K562 (cell line): ENCODE measurements around the gene GALNS.

Source experiments
- ADNP ChIP-seq: fragments of 200-800 bp; sonication (Bioruptor generic); IDR thresholded peaks from 2 replicates; pipeline ENCODE4 v1.6.1; 2016; ENCODE audit warnings: missing genetic modification characterization, missing compliant biosample characterization
- BRD4 ChIP-seq: fragments of 200-600 bp; sonication (generic); IDR thresholded peaks from 2 replicates; pipeline ENCODE4 v1.6.1; 2017; ENCODE audit warnings: inconsistent platforms
- FOXK1 ChIP-seq: sonication (generic); formaldehyde crosslinking; IDR thresholded peaks from 2 replicates; pipeline ENCODE4 v1.8.0; 2022; ENCODE audit warnings: missing genetic modification reagents, mild to moderate bottlenecking, borderline replicate concordance
- HDAC2 ChIP-seq: fragments of 450-650 bp; IDR thresholded peaks from 2 replicates; pipeline ENCODE4 v1.6.1; 2016; ENCODE audit warnings: mild to moderate bottlenecking
- HMG20B ChIP-seq: fragments of 250-450 bp; sonication (Bioruptor Pico); IDR thresholded peaks from 2 replicates; pipeline ENCODE4 v1.5.0; 2021; ENCODE audit warnings: mild to moderate bottlenecking
- NR2C1 ChIP-seq, 2 experiments: fragments of 450-650 bp; IDR thresholded peaks; 2 replicates each; pipeline ENCODE4 v1.6.1; 2017; ENCODE audit warnings: mild to moderate bottlenecking in 2 of 2, antibody characterized with exemption in 1 of 2, inconsistent platforms in 1 of 2, missing compliant biosample characterization in 1 of 2, missing genetic modification characterization in 1 of 2
- SMARCA4 ChIP-seq: fragments of 450-650 bp; IDR thresholded peaks from 2 replicates; pipeline ENCODE4 v1.6.1; 2016
- TBP ChIP-seq: optimal IDR thresholded peaks from 2 replicates; pipeline ENCODE3; 2011; ENCODE audit warnings: low read depth, low read length, improper control_type of control experiment
- ZNF766 ChIP-seq: fragments of 200-800 bp; sonication (Bioruptor generic); conservative IDR thresholded peaks from 2 replicates; pipeline ENCODE4 v1.6.1; 2016; ENCODE audit warnings: missing genetic modification characterization, missing compliant biosample characterization
- TF ChIP-seq, protein P1 (sequence below): fragments of 450-650 bp; formaldehyde crosslinking; IDR thresholded peaks from 2 replicates; pipeline ENCODE4 v1.4.0; 2022; ENCODE audit warnings: missing genetic modification characterization
- TF ChIP-seq, protein P2 (sequence below), 3 experiments: IDR thresholded peaks in 2 of 3; conservative IDR thresholded peaks in 1 of 3; 2 replicates each; pipeline ENCODE4 v1.5.1; 2011 to 2012; ENCODE audit warnings: low read length in 3 of 3, mild to moderate bottlenecking in 3 of 3, control low read depth in 2 of 3, improper control_type of control experiment in 1 of 3, inconsistent platforms in 1 of 3, low read depth in 1 of 3, mixed read lengths in 1 of 3, moderate library complexity in 1 of 3; ENCODE audit not compliant: insufficient read depth in 2 of 3
- TF ChIP-seq, protein P3 (sequence below), 2 experiments: fragments of 250-450 bp in 1 of 2; fragments of 450-650 bp in 1 of 2; sonication (Bioruptor Pico) in 1 of 2; IDR thresholded peaks; 2 replicates each; pipeline versions ENCODE4 v1.6.1 to v1.8.0; 2016 to 2021; ENCODE audit warnings: mild to moderate bottlenecking in 2 of 2, moderate library complexity in 2 of 2, missing compliant biosample characterization in 1 of 2, missing genetic modification characterization in 1 of 2

GRCh38 chr16:88824256-88825077 lies 32.3 kb downstream of the GALNS start:
- TF ChIP-seq HDAC2 (no peak), ADNP (tag) (no peak), SMARCA4 (no peak), TBP (no peak), ZNF766 (no peak), NR2C1 (IDR thresholded peaks at IDR 0.05) (no peak), NR2C1 (tag; IDR thresholded peaks at IDR 0.05) (no peak), HMG20B (CRISPR knock-in tag) (no peak), FOXK1 (no peak), BRD4 (no peak)
- TF ChIP-seq, protein P1, sequence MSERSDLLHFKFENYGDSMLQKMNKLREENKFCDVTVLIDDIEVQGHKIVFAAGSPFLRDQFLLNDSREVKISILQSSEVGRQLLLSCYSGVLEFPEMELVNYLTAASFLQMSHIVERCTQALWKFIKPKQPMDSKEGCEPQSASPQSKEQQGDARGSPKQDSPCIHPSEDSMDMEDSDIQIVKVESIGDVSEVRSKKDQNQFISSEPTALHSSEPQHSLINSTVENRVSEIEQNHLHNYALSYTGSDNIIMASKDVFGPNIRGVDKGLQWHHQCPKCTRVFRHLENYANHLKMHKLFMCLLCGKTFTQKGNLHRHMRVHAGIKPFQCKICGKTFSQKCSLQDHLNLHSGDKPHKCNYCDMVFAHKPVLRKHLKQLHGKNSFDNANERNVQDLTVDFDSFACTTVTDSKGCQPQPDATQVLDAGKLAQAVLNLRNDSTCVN (CRISPR knock-in tag) = no peak
- TF ChIP-seq, protein P2, sequence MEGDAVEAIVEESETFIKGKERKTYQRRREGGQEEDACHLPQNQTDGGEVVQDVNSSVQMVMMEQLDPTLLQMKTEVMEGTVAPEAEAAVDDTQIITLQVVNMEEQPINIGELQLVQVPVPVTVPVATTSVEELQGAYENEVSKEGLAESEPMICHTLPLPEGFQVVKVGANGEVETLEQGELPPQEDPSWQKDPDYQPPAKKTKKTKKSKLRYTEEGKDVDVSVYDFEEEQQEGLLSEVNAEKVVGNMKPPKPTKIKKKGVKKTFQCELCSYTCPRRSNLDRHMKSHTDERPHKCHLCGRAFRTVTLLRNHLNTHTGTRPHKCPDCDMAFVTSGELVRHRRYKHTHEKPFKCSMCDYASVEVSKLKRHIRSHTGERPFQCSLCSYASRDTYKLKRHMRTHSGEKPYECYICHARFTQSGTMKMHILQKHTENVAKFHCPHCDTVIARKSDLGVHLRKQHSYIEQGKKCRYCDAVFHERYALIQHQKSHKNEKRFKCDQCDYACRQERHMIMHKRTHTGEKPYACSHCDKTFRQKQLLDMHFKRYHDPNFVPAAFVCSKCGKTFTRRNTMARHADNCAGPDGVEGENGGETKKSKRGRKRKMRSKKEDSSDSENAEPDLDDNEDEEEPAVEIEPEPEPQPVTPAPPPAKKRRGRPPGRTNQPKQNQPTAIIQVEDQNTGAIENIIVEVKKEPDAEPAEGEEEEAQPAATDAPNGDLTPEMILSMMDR (IDR thresholded peaks at IDR 0.05 in 2 of 3, conservative IDR thresholded peaks at IDR 0.05 in 1 of 3; ENCODE audit: insufficient read depth in 2 of 3, low read depth in 1 of 3, low read length in 3 of 3) = no peak
- TF ChIP-seq, protein P3, sequence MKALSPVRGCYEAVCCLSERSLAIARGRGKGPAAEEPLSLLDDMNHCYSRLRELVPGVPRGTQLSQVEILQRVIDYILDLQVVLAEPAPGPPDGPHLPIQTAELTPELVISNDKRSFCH (CRISPR knock-in tag; IDR thresholded peaks at IDR 0.05) = no peak
- TF ChIP-seq, protein P3 (tag; IDR thresholded peaks at IDR 0.05) = no peak
